PFSK-1 (cell line): ENCODE results near the gene TLE3.

ENCODE experiments used
- POLR2AphosphoS5 ChIP-seq: IDR thresholded peaks from 2 replicates; pipeline ENCODE4 v1.6.1; 2012; ENCODE audit warnings: low read depth, mild to moderate bottlenecking, control low read depth, low read length, moderate library complexity
- REST ChIP-seq, 2 experiments: IDR thresholded peaks; 2 replicates each; pipeline versions ENCODE4 v1.6.1 to v1.8.0; 2011 to 2012; ENCODE audit warnings: low read depth in 2 of 2, low read length in 2 of 2, control low read depth in 1 of 2, inconsistent platforms in 1 of 2, mild to moderate bottlenecking in 1 of 2, moderate library complexity in 1 of 2; ENCODE audit not compliant: insufficient read depth in 1 of 2
- SIN3A ChIP-seq: IDR thresholded peaks from 2 replicates; pipeline ENCODE4 v1.6.1; 2012; ENCODE audit warnings: mild to moderate bottlenecking, low read length, moderate library complexity, borderline replicate concordance; ENCODE audit not compliant: insufficient read depth
- TAF1 ChIP-seq: IDR thresholded peaks from 2 replicates; pipeline ENCODE4 v1.6.1; 2012; ENCODE audit warnings: low read length, control low read depth, borderline replicate concordance; ENCODE audit not compliant: insufficient read depth

GRCh38 chr15:70044168-70044567 lies 53.5 kb downstream of the TLE3 start:
- no peak for TF ChIP-seq TAF1
- TF ChIP-seq POLR2AphosphoS5, result no peak
- peak in 1 of 2 experiments; percentile 55; a peak in 1 of 4 replicates for TF ChIP-seq REST (IDR thresholded peaks at IDR 0.05; ENCODE audit: insufficient read depth in 1 of 2, low read depth in 2 of 2, low read length in 2 of 2)
- no peak for TF ChIP-seq SIN3A
